ENCODE results near the gene LINC01488.

The LINC01488 gene

GRCh38 chr11:69481393-69481844 lies at the start of gene LINC01488:
LINC01488 (plus strand) TSS chr11:69481663.
- no peak for DNase-seq

- DNase-seq, result no peak
Measured at GRCh38 chr11:69431893-69432738, 49.3 kb upstream of the LINC01488 start.

- no peak for DNase-seq
Measured at GRCh38 chr11:69433741-69434140, 47.7 kb upstream of the LINC01488 start.

- no peak for DNase-seq
Measured at GRCh38 chr11:69434471-69434931, 47.0 kb upstream of the LINC01488 start.

GRCh38 chr11:69435161-69435986 lies 46.1 kb upstream of the LINC01488 start:
- no peak for DNase-seq

- DNase-seq, result no peak
Measured at GRCh38 chr11:69436041-69436982, 45.2 kb upstream of the LINC01488 start.

GRCh38 chr11:69437001-69437875 lies 44.2 kb upstream of the LINC01488 start:
- no peak for DNase-seq

- no peak for DNase-seq
Measured at GRCh38 chr11:69437876-69438205, 43.6 kb upstream of the LINC01488 start.

GRCh38 chr11:69438286-69438920 lies 43.1 kb upstream of the LINC01488 start:
- DNase-seq, result no peak

GRCh38 chr11:69439127-69439526 lies 42.3 kb upstream of the LINC01488 start:
- DNase-seq, result no peak

GRCh38 chr11:69439651-69440464 lies 41.6 kb upstream of the LINC01488 start:
- no peak for DNase-seq

GRCh38 chr11:69440876-69441275 lies 40.6 kb upstream of the LINC01488 start:
- no peak for DNase-seq

- no peak for DNase-seq
Measured at GRCh38 chr11:69442012-69442806, 39.3 kb upstream of the LINC01488 start.

GRCh38 chr11:69442807-69443137 lies 38.7 kb upstream of the LINC01488 start:
- DNase-seq, result no peak

GRCh38 chr11:69443138-69443967 lies 38.1 kb upstream of the LINC01488 start:
- no peak for DNase-seq

GRCh38 chr11:69443968-69444364 lies 37.5 kb upstream of the LINC01488 start:
- DNase-seq, result no peak

GRCh38 chr11:69444381-69445130 lies 36.9 kb upstream of the LINC01488 start:
- no peak for DNase-seq

- no peak for DNase-seq
Measured at GRCh38 chr11:69445131-69445470, 36.4 kb upstream of the LINC01488 start.

Data from SIG-M5 (cell line).